Measurements from ENCODE around the gene BTF3. TPM values are rescaled to one million over a fixed set of nuclear protein-coding genes. Genes with fewer than 3 reads are reported as not detected.

The BTF3 gene
- total RNA-seq, 1 donor from 2014 or later = 386 TPM

DNA sequence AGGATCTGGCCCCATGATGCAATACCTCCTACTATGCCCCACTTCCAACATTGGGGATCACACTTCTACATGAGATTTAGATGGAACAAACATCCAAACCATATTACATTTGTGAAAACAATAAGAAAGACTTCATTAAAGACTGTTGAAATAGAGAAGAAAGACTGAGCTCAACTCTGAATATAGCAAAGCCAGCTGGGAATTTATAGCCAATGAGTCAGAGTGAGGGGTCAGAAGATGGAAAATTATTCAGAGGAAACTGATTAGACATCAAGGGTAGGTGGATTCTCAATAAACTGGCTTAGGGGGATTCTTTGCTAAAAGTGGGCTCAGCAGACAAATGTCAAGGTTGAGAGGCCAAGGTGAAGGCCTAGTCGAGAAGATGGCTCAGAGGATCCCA is 25.6 kb downstream of the BTF3 start:
- H3K4me3 ChIP-seq = no peak overlapping the region
- intact Hi-C loops (cut with micrococcal nuclease) = no loop called here
- H3K9me3 ChIP-seq (replicated peaks) = no peaks in the 10 kb centered on the region
- no peaks in the 10 kb centered on the region for H3K36me3 ChIP-seq
- no peak overlapping the region for H3K27ac ChIP-seq (replicated peaks)
- H3K27me3 ChIP-seq (ENCODE audit: low read depth) = peaks cover 10% of the 10 kb centered on the region
- H3K4me1 ChIP-seq = no peaks in the 10 kb centered on the region
- no peak for DNase-seq
- TF ChIP-seq CTCF (IDR thresholded peaks at IDR 0.05; ENCODE audit: borderline replicate concordance) = no peak

GRCh38 chr5:73525606-73526203 is 27.5 kb downstream of the BTF3 start:
- H3K36me3 ChIP-seq = no peaks in the 10 kb centered on the region
- intact Hi-C loops (cut with micrococcal nuclease) = no loop called here
- H3K4me1 ChIP-seq = no peaks in the 10 kb centered on the region
- DNase-seq = no peak
- H3K4me3 ChIP-seq = no peak overlapping the region
- H3K27ac ChIP-seq (replicated peaks) = no peak overlapping the region
- peaks cover 21% of the 10 kb centered on the region for H3K27me3 ChIP-seq (ENCODE audit: low read depth)
- H3K9me3 ChIP-seq (replicated peaks) = no peaks in the 10 kb centered on the region
- no peak for TF ChIP-seq CTCF (IDR thresholded peaks at IDR 0.05; ENCODE audit: borderline replicate concordance)

DNA sequence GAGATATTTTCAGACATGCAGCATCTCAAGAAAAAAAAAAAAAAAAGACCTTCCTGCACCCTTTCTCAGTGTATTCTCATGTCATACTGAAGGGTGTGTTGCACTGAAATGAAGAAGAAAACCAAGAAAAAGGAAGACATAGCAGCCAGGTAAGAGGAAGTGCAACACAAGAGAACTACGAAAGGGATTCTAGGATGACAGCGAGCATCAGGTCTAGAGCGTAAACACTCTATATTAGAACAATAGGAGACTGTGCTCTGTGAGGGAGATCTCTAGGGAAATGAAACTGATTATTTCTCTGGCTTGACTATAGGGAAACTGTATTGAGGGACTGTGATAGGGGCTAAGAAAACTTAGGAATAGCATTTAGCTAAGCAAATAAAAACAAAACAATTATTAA is 30.0 kb downstream of the BTF3 start:
- no peak for TF ChIP-seq CTCF (IDR thresholded peaks at IDR 0.05; ENCODE audit: borderline replicate concordance)
- Histone ChIP-seq H3K27ac (replicated peaks) (no peak overlapping the region), H3K27me3 (ENCODE audit: low read depth) (peaks cover 30% of the 10 kb centered on the region), H3K9me3 (replicated peaks) (no peaks in the 10 kb centered on the region), H3K4me1 (no peaks in the 10 kb centered on the region), H3K36me3 (no peaks in the 10 kb centered on the region), H3K4me3 (no peak overlapping the region)
- intact Hi-C loops (cut with micrococcal nuclease) = no loop called here
- DNase-seq = no peak

DNA sequence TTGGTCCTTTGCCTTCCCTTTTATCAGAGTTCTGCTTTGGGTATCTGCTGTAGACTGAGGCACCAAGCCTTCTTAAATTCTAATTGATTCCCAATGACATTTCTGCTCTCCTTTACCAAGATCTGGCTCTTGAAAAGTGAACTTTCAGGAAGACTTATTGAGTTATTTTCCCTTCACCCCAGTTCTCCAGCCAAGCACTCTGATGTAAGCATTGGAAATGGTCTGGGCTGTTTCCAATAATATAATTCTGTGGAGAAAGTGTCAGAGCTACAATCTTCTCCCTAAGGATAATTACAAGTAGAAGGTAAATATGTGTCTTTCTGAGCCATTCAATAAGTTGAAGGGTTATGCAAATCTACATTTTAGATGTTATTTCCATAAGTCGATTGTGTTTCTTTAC is 30.8 kb downstream of the BTF3 start:
- Histone ChIP-seq H3K4me1 (no peaks in the 10 kb centered on the region), H3K4me3 (no peak overlapping the region), H3K9me3 (replicated peaks) (no peaks in the 10 kb centered on the region), H3K27me3 (ENCODE audit: low read depth) (peaks cover 38% of the 10 kb centered on the region), H3K27ac (replicated peaks) (no peak overlapping the region), H3K36me3 (no peaks in the 10 kb centered on the region)
- intact Hi-C loops (cut with micrococcal nuclease) = no loop called here
- no peak for TF ChIP-seq CTCF (IDR thresholded peaks at IDR 0.05; ENCODE audit: borderline replicate concordance)
- no peak for DNase-seq

DNA sequence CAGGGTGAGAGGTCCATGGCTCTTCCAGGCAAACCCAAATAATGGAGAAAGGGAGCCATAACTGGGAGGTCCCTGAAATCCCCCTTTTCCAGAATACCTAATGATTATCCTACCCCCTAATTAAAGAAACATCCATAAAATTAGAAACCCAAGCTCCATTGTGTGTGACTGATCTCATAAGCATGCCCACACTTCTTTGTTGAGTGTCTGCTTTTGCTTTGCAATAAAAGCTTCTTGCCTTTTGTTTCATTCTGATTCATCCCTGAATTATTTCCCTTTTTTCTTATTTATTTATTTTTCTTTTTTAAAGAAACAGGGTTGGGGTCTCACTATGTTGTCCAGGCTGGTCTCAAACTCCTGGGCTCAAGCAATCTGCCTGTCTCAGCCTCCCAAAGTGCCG is 33.1 kb downstream of the BTF3 start:
- intact Hi-C loops (cut with micrococcal nuclease) = no loop called here
- Histone ChIP-seq H3K4me1 (no peaks in the 10 kb centered on the region), H3K27me3 (ENCODE audit: low read depth) (peaks cover 45% of the 10 kb centered on the region), H3K27ac (replicated peaks) (no peak overlapping the region), H3K9me3 (replicated peaks) (peaks cover 4% of the 10 kb centered on the region), H3K4me3 (no peak overlapping the region), H3K36me3 (no peaks in the 10 kb centered on the region)
- no peak for TF ChIP-seq CTCF (IDR thresholded peaks at IDR 0.05; ENCODE audit: borderline replicate concordance)
- no peak for DNase-seq
